Esophagus muscularis mucosa (tissue), 4 donors: ENCODE data around the gene METTL2B. TPM values are rescaled to one million over a fixed set of nuclear protein-coding genes. Genes with fewer than 3 reads are reported as not detected.
"Not testable (repeated sequence)": the region's sequence is repeated elsewhere in the genome, so short reads cannot be mapped to it uniquely, and the experiment has no call there.

Experiments used
- DNase-seq: peaks from one replicate; pipeline ENCODE4 v3.0.0-alpha.2; 2017; ENCODE audit errors: extremely low spot score
- H3K27ac ChIP-seq, 4 donors: fragments of 200-600 bp; sonication (generic); replicated peaks in 1 of 4; 1 replicate in 3 of 4; 2 replicates in 1 of 4; pipeline ENCODE4 v1.5.1; 2016 to 2019; ENCODE audit warnings: mild to moderate bottlenecking in 1 of 4
- H3K27me3 ChIP-seq, 4 donors: fragments of 200-600 bp; sonication (generic); one replicate each; pipeline versions ENCODE4 v1.5.1 to v1.6.0; 2016 to 2019
- H3K36me3 ChIP-seq, 4 donors: fragments of 200-600 bp; sonication (generic); one replicate each; pipeline ENCODE4 v1.5.1; 2016 to 2019
- H3K4me1 ChIP-seq, 4 donors: fragments of 200-600 bp; sonication (generic); one replicate each; pipeline ENCODE4 v1.5.1; 2016 to 2019
- H3K4me3 ChIP-seq, 4 donors: fragments of 200-600 bp; sonication (generic); 1 replicate in 2 of 4; 2 replicates in 2 of 4; pipeline ENCODE4 v1.5.1; 2016 to 2019; ENCODE audit warnings: mild to moderate bottlenecking in 4 of 4, moderate library complexity in 1 of 4
- H3K9me3 ChIP-seq, 4 donors: fragments of 200-600 bp; sonication (generic); 1 replicate in 3 of 4; 2 replicates in 1 of 4; pipeline ENCODE4 v1.5.1; 2016 to 2019
- EP300 ChIP-seq: sonication (generic); formaldehyde crosslinking; IDR thresholded peaks from one replicate; pipeline ENCODE4 v1.6.1; 2017; ENCODE audit warnings: antibody characterized with exemption
- POLR2A ChIP-seq: fragments of 450-650 bp; IDR thresholded peaks from one replicate; pipeline ENCODE4 v1.6.1; 2017; ENCODE audit warnings: antibody characterized with exemption, moderate library complexity, mild to moderate bottlenecking, low read depth
- POLR2AphosphoS5 ChIP-seq, 2 donors: sonication (generic); formaldehyde crosslinking; IDR thresholded peaks; one replicate each; pipeline ENCODE4 v1.6.1; 2017; ENCODE audit warnings: antibody characterized with exemption in 2 of 2
- WGBS: methylation state at CpG from one replicate; pipeline ENCODE4 v1.1.5; 2018; 5-methylcytosine and 5-hydroxymethylcytosine counted together
- intact Hi-C: fragments of 100-400 bp; cut with DNase I; formaldehyde crosslinking; loops from one replicate; pipeline ENCODE4 v1.15.1; 2023
- total RNA-seq, 4 donors: library from RNA; depleted of rRNA; stranded (reverse); fragments of >200 nt; gene quantifications; one replicate each; pipeline versions ENCODE4 v1.1.0 to v1.2.1, GENCODE V29; 2016
- TF ChIP-seq, protein P1 (sequence below), 3 experiments: fragments of 200-600 bp in 2 of 3; fragments of 450-650 bp in 1 of 3; sonication (generic) in 2 of 3; IDR thresholded peaks; one replicate each; pipeline ENCODE4 v1.5.1; 2017 to 2019; ENCODE audit warnings: antibody characterized with exemption in 3 of 3, mild to moderate bottlenecking in 2 of 3, moderate library complexity in 1 of 3

METTL2B gene
- total RNA-seq, 4 donors from 2014 or later = 19.9 to 23.5 (median 21.0) TPM

DNA sequence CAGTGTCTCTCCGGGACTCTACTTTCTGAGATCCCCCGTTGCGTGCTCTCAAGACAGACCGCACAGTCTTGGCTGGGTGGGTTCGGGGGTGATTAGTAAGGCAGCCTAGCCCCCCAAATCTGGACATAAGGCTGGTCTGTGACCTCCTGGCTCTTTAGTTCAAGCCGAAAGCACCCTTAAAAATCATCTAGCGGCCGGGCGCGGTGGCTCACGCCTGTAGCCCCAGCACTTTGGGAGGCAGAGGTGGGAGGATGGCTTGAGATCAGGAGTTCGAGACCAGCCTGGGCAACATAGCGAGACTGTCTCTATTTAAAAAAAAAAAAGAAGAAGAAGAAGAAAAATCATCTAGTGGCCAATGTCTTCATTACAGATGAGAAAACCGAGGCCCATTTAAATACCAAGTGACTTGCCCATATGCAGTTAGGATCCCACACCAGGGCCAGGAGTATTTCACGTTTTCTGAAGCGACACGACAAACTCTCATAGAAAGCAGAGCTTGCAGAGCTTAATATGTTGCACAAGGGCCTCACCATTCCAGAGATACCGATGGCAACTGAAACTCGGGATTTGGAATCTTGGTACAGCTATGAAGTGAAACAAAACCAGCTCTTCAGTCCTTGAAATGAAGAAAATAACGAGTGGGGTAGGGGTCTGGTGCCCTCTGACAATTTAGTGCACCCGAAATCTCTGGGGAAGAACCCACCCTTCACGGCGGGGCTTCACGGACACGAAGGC is 21.6 kb upstream of the METTL2B start:
- TF ChIP-seq, protein P1, sequence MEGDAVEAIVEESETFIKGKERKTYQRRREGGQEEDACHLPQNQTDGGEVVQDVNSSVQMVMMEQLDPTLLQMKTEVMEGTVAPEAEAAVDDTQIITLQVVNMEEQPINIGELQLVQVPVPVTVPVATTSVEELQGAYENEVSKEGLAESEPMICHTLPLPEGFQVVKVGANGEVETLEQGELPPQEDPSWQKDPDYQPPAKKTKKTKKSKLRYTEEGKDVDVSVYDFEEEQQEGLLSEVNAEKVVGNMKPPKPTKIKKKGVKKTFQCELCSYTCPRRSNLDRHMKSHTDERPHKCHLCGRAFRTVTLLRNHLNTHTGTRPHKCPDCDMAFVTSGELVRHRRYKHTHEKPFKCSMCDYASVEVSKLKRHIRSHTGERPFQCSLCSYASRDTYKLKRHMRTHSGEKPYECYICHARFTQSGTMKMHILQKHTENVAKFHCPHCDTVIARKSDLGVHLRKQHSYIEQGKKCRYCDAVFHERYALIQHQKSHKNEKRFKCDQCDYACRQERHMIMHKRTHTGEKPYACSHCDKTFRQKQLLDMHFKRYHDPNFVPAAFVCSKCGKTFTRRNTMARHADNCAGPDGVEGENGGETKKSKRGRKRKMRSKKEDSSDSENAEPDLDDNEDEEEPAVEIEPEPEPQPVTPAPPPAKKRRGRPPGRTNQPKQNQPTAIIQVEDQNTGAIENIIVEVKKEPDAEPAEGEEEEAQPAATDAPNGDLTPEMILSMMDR (IDR thresholded peaks at IDR 0.05) = peak in 1 of 3 experiments; percentile 12
- no peak for TF ChIP-seq POLR2A
- peaks cover 43 to 68% (median 55%) of the 10 kb centered on the region in 4 donors for H3K4me1 ChIP-seq
- peak overlapping the region; percentile 76 to 89 (median 80) for H3K4me3 ChIP-seq
- no peaks in the 10 kb centered on the region for H3K27me3 ChIP-seq
- whole genome bisulfite sequencing = 47% methylated on average over 21 of the region's 25 CpGs
- intact Hi-C loops = loop anchor here (5.0 to 10.0 kb wide), 2 partner anchors 50 to 108 kb away; partner anchors contain the start of gene IMPDH1
- DNase-seq = no peak
- H3K36me3 ChIP-seq = peaks cover 0 to 9% (median 4%) of the 10 kb centered on the region in 4 donors
- H3K27ac ChIP-seq = peak overlapping the region; percentile 79 to 95 (median 93)
- no peaks in the 10 kb centered on the region for H3K9me3 ChIP-seq

DNA sequence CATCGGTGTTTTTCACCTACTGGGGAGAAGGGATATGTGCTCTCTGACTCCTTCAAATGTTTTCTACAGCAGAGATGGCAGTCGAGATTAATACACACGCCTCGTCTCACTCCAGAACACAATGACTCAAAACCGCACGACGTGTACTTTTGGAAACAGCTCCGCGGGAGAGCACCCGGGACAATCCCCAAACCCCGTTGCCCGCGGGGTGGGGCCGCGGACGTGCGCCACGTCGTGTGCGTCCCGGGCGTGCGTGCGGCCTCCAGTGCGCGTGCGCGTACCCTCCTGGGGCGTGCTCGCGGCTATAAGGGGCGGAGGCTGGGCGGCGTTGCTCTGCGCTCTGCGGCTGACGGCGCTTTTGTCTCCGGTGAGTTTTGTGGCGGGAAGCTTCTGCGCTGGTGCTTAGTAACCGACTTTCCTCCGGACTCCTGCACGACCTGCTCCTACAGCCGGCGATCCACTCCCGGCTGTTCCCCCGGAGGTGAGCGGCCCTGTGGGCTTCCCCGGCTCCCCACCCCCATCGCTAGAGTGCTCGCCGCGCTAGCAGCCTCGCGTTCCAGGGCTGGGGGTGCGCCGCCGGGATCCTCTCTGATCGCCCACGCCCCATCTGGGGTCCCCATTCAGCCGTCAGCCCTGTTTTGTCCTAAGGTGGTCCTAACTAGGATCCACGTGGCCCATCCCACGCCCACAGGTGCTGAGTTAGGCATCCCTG is 20.8 kb upstream of the METTL2B start, which contains the start of gene HILPDA:
Gene HILPDA (plus strand): TSS at position 336 of the 712 bp plus-strand sequence. CDS start 1,391 bp downstream, outside the sequence.
- DNase-seq = peak; percentile 98
- Histone ChIP-seq H3K4me1 (peaks cover 43 to 68% (median 55%) of the 10 kb centered on the region in 4 donors), H3K27ac (peak within 1 kb of the TSS; percentile 79 to 95 (median 93)), H3K4me3 (peak within 1 kb of the TSS; percentile 76 to 89 (median 80)), H3K9me3 (no peaks in the 10 kb centered on the region), H3K36me3 (peaks cover 0 to 9% (median 4%) of the 10 kb centered on the region in 4 donors), H3K27me3 (no peaks in the 10 kb centered on the region)
- WGBS = 0% methylated on average over 13 of the region's 64 CpGs
- intact Hi-C loops = loop anchor here (5.0 to 10.0 kb wide), 2 partner anchors 51 to 108 kb away; partner anchors contain the start of gene IMPDH1
- TF ChIP-seq, protein P1 (IDR thresholded peaks at IDR 0.05) = peak in 1 of 3 experiments; percentile 1
- TF ChIP-seq EP300 (peak; percentile 36), POLR2AphosphoS5 (IDR thresholded peaks at IDR 0.05) (peak; percentile 96 to 98), POLR2A (no peak)

DNA sequence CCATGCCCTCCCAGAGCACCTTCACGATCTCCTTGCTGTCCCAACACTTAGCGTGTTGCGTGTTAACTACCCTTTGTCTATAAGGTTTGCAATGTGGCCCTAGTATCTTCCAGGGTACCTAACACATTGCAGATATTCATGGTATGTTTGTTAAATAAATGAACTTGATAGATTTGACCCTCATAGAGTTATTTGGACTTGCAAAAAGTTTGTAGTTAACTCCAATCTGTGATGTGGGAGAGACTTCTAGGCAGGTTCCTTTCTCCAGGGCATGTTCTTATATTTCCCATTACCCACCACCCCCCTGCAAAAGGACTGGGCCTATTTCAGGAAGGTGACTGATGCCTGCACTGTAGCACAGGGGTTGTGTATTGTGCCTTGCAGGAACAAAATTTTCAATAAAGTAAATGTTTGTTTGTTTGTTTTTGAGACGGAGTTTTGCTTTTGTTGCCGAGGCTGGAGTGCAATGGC is 20.3 kb upstream of the METTL2B start:
- DNase-seq = no peak
- Histone ChIP-seq H3K4me1 (peaks cover 43 to 72% (median 57%) of the 10 kb centered on the region in 4 donors), H3K4me3 (peak overlapping the region; percentile 76 to 89 (median 80)), H3K27ac (peak overlapping the region; percentile 79 to 95 (median 93)), H3K9me3 (no peaks in the 10 kb centered on the region), H3K36me3 (peaks cover 0 to 9% (median 4%) of the 10 kb centered on the region in 4 donors), H3K27me3 (no peaks in the 10 kb centered on the region)
- no peak for TF ChIP-seq EP300
- no peak for TF ChIP-seq POLR2A
- no peak for TF ChIP-seq POLR2AphosphoS5 (IDR thresholded peaks at IDR 0.05)
- TF ChIP-seq, protein P1 (IDR thresholded peaks at IDR 0.05) = no peak
- intact Hi-C loops = loop anchor here (5.0 to 10.0 kb wide), 2 partner anchors 51 to 109 kb away; partner anchors contain the start of gene IMPDH1
- 6% methylated on average over 5 of the region's 5 CpGs for WGBS

DNA sequence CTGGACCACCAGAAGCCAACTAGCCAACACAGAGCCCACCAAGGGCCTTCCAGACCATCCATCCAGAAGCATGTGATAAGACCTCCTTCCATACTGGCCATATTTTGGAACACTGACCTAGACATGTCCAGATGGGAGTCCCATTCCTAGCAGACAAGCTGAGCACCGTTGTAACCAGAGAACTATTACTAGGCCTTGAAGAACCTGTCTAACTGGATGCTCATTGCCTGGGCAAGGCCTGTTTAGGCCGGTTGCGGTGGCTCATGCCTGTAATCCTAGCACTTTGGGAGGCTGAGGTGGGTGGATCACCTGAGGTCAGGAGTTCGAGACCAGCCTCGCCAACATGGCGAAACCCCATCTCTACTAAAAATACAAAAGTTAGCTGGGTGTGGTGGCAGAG is 19.2 kb upstream of the METTL2B start:
- H3K9me3 ChIP-seq, H3K27me3 ChIP-seq, DNase-seq, H3K36me3 ChIP-seq: not testable (repeated sequence)
- 96% methylated on average over 6 of the region's 6 CpGs for WGBS
- Histone ChIP-seq H3K27ac (peak overlapping the region in 2 of 4 donors; percentile 92 to 95), H3K4me3 (peak overlapping the region in 1 of 4 donors; percentile 76), H3K4me1 (peaks cover 43 to 74% (median 57%) of the 10 kb centered on the region in 4 donors)
- intact Hi-C loops = loop anchor here (5.0 to 10.0 kb wide), 2 partner anchors 53 to 110 kb away; partner anchors contain the start of gene IMPDH1

DNA sequence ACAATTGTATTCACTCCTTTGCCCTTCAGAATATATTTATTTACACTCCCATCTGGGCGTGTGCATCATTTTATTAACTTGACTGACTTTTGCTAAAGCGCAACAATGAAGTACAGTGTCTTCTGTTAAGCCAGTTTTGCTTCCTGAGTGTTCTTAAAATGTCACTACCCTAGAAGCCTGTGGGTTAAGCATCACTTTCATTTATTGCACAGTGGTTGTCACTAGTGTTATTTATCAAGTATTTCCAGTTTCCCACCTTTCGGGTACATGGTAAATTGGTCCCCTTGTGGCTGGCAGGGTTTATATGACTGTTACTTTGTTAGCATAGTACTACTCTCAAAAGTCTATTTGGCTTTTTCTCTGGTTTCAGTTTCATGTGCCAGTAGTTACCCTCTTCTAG is 17.6 kb upstream of the METTL2B start:
- Histone ChIP-seq H3K27ac (peak overlapping the region in 2 of 4 donors; percentile 21 to 95), H3K4me1 (peaks cover 33 to 60% (median 48%) of the 10 kb centered on the region in 4 donors), H3K36me3 (peaks cover 0 to 14% (median 6%) of the 10 kb centered on the region in 4 donors), H3K4me3 (no peak overlapping the region), H3K27me3 (no peaks in the 10 kb centered on the region), H3K9me3 (no peaks in the 10 kb centered on the region)
- intact Hi-C loops = loop anchor here (1.0 to 10.0 kb wide), 3 partner anchors 32 to 112 kb away; partner anchors contain the start of gene IMPDH1
- 59% methylated on average over 3 of the region's 3 CpGs for WGBS
- TF ChIP-seq, protein P1 (IDR thresholded peaks at IDR 0.05) = no peak
- TF ChIP-seq POLR2A (no peak), EP300 (no peak), POLR2AphosphoS5 (IDR thresholded peaks at IDR 0.05) (no peak)
- DNase-seq = no peak
